A549 (cell line): Measurements from ENCODE around the gene ACACA.

Experiments
- EHMT2 ChIP-seq: fragments of 200-600 bp; sonication (generic); IDR thresholded peaks from 2 replicates; pipeline ENCODE4 v1.6.1; 2016; ENCODE audit warnings: antibody characterized with exemption, low read depth, mild to moderate bottlenecking, moderate library complexity
- EP300 ChIP-seq, 2 experiments: fragments of >200 bp; sonication (Bioruptor Twin); formaldehyde crosslinking; IDR thresholded peaks; 2 replicates in 1 of 2; 3 replicates in 1 of 2; pipeline ENCODE4 v1.6.1; 2016 to 2017
- NFE2L2 ChIP-seq: fragments of 150-350 bp; conservative IDR thresholded peaks from 2 replicates; pipeline ENCODE4 v1.6.1; 2014; ENCODE audit warnings: low read length
- POLR2A ChIP-seq: IDR thresholded peaks from 2 replicates; pipeline ENCODE4 v1.6.1; 2012; ENCODE audit warnings: mild to moderate bottlenecking, low read length
- SREBF2 ChIP-seq: fragments of 450-650 bp; IDR thresholded peaks from 2 replicates; pipeline ENCODE4 v1.6.1; 2014; ENCODE audit warnings: mild to moderate bottlenecking, moderate library complexity
- ZC3H11A ChIP-seq: fragments of 450-650 bp; IDR thresholded peaks from 2 replicates; pipeline ENCODE4 v1.6.1; 2014; ENCODE audit warnings: antibody characterized with exemption, mild to moderate bottlenecking
- TF ChIP-seq, protein P1 (sequence below): fragments of >200 bp; sonication (Bioruptor Twin); formaldehyde crosslinking; IDR thresholded peaks from 3 replicates; pipeline ENCODE4 v1.5.1; 2016

DNA sequence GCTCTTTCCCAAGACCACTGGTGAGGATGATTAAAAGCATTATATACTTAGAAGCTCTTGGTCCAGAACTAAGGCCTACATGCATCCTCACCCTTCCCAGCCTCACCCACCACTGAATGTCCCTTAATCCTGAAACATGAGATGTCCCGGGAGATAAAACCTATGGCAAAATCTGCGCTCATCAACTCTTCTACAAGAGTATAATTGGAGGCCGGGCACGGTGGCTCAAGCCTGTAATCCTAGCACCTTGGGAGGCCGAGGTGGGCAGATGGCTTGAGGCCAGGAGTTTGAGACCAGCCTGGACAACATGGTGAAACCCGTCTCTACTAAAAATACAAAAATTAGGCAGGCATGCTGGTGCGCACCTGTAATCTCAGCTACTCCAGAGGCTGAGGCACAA, 13.3 kb downstream of the ACACA start:
- TF ChIP-seq EP300 (IDR thresholded peaks at IDR 0.05), result no peak
- no peak for TF ChIP-seq ZC3H11A
- no peak for TF ChIP-seq NFE2L2
- TF ChIP-seq, protein P1, sequence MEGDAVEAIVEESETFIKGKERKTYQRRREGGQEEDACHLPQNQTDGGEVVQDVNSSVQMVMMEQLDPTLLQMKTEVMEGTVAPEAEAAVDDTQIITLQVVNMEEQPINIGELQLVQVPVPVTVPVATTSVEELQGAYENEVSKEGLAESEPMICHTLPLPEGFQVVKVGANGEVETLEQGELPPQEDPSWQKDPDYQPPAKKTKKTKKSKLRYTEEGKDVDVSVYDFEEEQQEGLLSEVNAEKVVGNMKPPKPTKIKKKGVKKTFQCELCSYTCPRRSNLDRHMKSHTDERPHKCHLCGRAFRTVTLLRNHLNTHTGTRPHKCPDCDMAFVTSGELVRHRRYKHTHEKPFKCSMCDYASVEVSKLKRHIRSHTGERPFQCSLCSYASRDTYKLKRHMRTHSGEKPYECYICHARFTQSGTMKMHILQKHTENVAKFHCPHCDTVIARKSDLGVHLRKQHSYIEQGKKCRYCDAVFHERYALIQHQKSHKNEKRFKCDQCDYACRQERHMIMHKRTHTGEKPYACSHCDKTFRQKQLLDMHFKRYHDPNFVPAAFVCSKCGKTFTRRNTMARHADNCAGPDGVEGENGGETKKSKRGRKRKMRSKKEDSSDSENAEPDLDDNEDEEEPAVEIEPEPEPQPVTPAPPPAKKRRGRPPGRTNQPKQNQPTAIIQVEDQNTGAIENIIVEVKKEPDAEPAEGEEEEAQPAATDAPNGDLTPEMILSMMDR, result no peak
- no peak for TF ChIP-seq POLR2A
- TF ChIP-seq EHMT2, result no peak
- no peak for TF ChIP-seq SREBF2
